HEK293 (cell line): ENCODE results near the gene IGFLR1.

ENCODE experiments used
- CTCF ChIA-PET: fragments of 350-600 bp; formaldehyde crosslinking; extraction: SDS; loops from one replicate; lab custom pipeline; 2021; ENCODE audit warnings: antibody characterized with exemption; lab: Yijun Ruan, JAX
- POLR2A ChIA-PET: fragments of 300-600 bp; formaldehyde crosslinking; extraction: SDS; loops from one replicate; lab custom pipeline; 2020; ENCODE audit warnings: antibody characterized with exemption, inconsistent platforms; lab: Yijun Ruan, JAX
- H3K27ac ChIP-seq: fragments of 200-500 bp; sonication (Bioruptor generic); 2 replicates; pipeline ENCODE4 v1.5.1; 2014; ENCODE audit warnings: low read depth, low read length, control low read depth, inconsistent platforms; ENCODE audit errors: extremely low read depth
- H3K36me3 ChIP-seq, 2 experiments: fragments of 200-500 bp in 1 of 2; sonication (Bioruptor generic) in 1 of 2; 1 replicate in 1 of 2; 2 replicates in 1 of 2; pipeline ENCODE4 v1.5.1; 2014 to 2017; ENCODE audit warnings: inconsistent platforms in 2 of 2, low read length in 2 of 2; ENCODE audit not compliant: control insufficient read depth in 2 of 2, insufficient read depth in 1 of 2
- H3K4me1 ChIP-seq: fragments of 200-500 bp; sonication (Bioruptor generic); 2 replicates; pipeline ENCODE4 v1.5.1; 2014; ENCODE audit warnings: mild to moderate bottlenecking, low read length, inconsistent platforms; ENCODE audit not compliant: control insufficient read depth, insufficient read depth
- H3K4me3 ChIP-seq: 2 replicates; pipeline ENCODE4 v1.5.1; 2011; ENCODE audit warnings: low read depth, mild to moderate bottlenecking, control low read depth, low read length, moderate library complexity
- H3K9me3 ChIP-seq: fragments of 200-500 bp; sonication (Bioruptor generic); 2 replicates; pipeline ENCODE4 v1.5.1; 2014; ENCODE audit warnings: low read depth, low read length, inconsistent platforms; ENCODE audit not compliant: control insufficient read depth, insufficient read depth
- HIC1 ChIP-seq: fragments of 450-650 bp; formaldehyde crosslinking; IDR thresholded peaks from 2 replicates; pipeline ENCODE4 v1.5.1; 2016; ENCODE audit warnings: missing biosample characterization, missing genetic modification characterization
- PATZ1 ChIP-seq: fragments of 450-650 bp; formaldehyde crosslinking; IDR thresholded peaks from 2 replicates; pipeline ENCODE4 v1.5.1; 2016; ENCODE audit warnings: missing biosample characterization, missing genetic modification characterization
- SCRT1 ChIP-seq: fragments of 450-650 bp; formaldehyde crosslinking; IDR thresholded peaks from 2 replicates; pipeline ENCODE4 v1.5.1; 2016; ENCODE audit warnings: missing biosample characterization, missing genetic modification characterization, borderline replicate concordance
- SCRT2 ChIP-seq: fragments of 450-650 bp; formaldehyde crosslinking; IDR thresholded peaks from 2 replicates; pipeline ENCODE4 v1.5.1; 2016; ENCODE audit warnings: missing biosample characterization, missing genetic modification characterization
- ZBTB17 ChIP-seq: fragments of 450-650 bp; formaldehyde crosslinking; IDR thresholded peaks from 2 replicates; pipeline ENCODE4 v1.5.1; 2016; ENCODE audit warnings: missing biosample characterization, missing genetic modification characterization
- ZBTB8A ChIP-seq: fragments of 450-650 bp; formaldehyde crosslinking; IDR thresholded peaks from 2 replicates; pipeline ENCODE4 v1.5.1; 2016; ENCODE audit warnings: missing biosample characterization, missing genetic modification characterization
- ZNF148 ChIP-seq: fragments of 450-650 bp; formaldehyde crosslinking; IDR thresholded peaks from 2 replicates; pipeline ENCODE4 v1.5.0; 2017; ENCODE audit warnings: missing biosample characterization, missing genetic modification characterization, borderline replicate concordance
- ZNF223 ChIP-seq: fragments of 450-650 bp; formaldehyde crosslinking; IDR thresholded peaks from 2 replicates; pipeline ENCODE4 v1.5.1; 2016; ENCODE audit warnings: missing biosample characterization, missing genetic modification characterization
- ZNF26 ChIP-seq: fragments of 450-650 bp; formaldehyde crosslinking; IDR thresholded peaks from 2 replicates; pipeline ENCODE4 v1.5.1; 2016; ENCODE audit warnings: missing biosample characterization, missing genetic modification characterization
- ZNF266 ChIP-seq: fragments of 450-650 bp; formaldehyde crosslinking; IDR thresholded peaks from 2 replicates; pipeline ENCODE4 v1.5.1; 2016; ENCODE audit warnings: missing biosample characterization, missing genetic modification characterization, low read depth
- ZNF433 ChIP-seq: fragments of 450-650 bp; formaldehyde crosslinking; IDR thresholded peaks from 2 replicates; pipeline ENCODE4 v1.5.1; 2016; ENCODE audit warnings: missing biosample characterization, missing genetic modification characterization, low read depth
- ZNF473 ChIP-seq: fragments of 450-650 bp; formaldehyde crosslinking; IDR thresholded peaks from 2 replicates; pipeline ENCODE4 v1.5.1; 2017; ENCODE audit warnings: missing biosample characterization, missing genetic modification characterization
- ZNF501 ChIP-seq: fragments of 450-650 bp; formaldehyde crosslinking; IDR thresholded peaks from 2 replicates; pipeline ENCODE4 v1.5.1; 2016; ENCODE audit warnings: missing biosample characterization, missing genetic modification characterization
- ZNF555 ChIP-seq: fragments of 450-650 bp; formaldehyde crosslinking; conservative IDR thresholded peaks from 2 replicates; pipeline ENCODE4 v1.5.1; 2017; ENCODE audit warnings: missing biosample characterization, mild to moderate bottlenecking, missing genetic modification characterization, inconsistent platforms
- ZNF558 ChIP-seq: fragments of 450-650 bp; formaldehyde crosslinking; IDR thresholded peaks from 2 replicates; pipeline ENCODE4 v1.5.1; 2016; ENCODE audit warnings: missing biosample characterization, missing genetic modification characterization
- ZNF596 ChIP-seq: fragments of 450-650 bp; IDR thresholded peaks from 2 replicates; pipeline ENCODE4 v1.5.0; 2018; ENCODE audit warnings: missing biosample characterization, mild to moderate bottlenecking, missing genetic modification characterization, moderate library complexity
- ZNF600 ChIP-seq: fragments of 450-650 bp; formaldehyde crosslinking; IDR thresholded peaks from 2 replicates; pipeline ENCODE4 v1.5.1; 2016; ENCODE audit warnings: missing biosample characterization, missing genetic modification characterization
- ZNF777 ChIP-seq: fragments of 450-650 bp; formaldehyde crosslinking; IDR thresholded peaks from 2 replicates; pipeline ENCODE4 v1.5.1; 2017; ENCODE audit warnings: missing biosample characterization, missing genetic modification characterization, borderline replicate concordance

Gene IGFLR1

GRCh38 chr19:35739275-35740107 is 2.8 kb downstream of the IGFLR1 start (continued):
- TF ChIP-seq HIC1 (tag by site-specific recombination) (peak; percentile 27; the same call in 1 of the 2 replicates), ZBTB17 (tag by site-specific recombination) (peak; percentile 34), ZNF558 (tag by site-specific recombination) (no peak), ZNF223 (tag by site-specific recombination) (peak; percentile 62; the same call in 1 of the 2 replicates), ZNF26 (no peak), ZNF600 (peak; percentile 72)

- no peak for TF ChIP-seq ZNF266
- TF ChIP-seq ZNF600: peak; percentile 94
- no peak for TF ChIP-seq ZNF501 (tag by site-specific recombination)
- no peak for TF ChIP-seq ZNF596 (tag by site-specific recombination)
- TF ChIP-seq ZNF433 (tag by site-specific recombination): no peak
- TF ChIP-seq ZNF777 (tag by site-specific recombination): no peak
- TF ChIP-seq ZNF555 (tag by site-specific recombination): no peak
- peak; percentile 92; the same call in 1 of the 2 replicates for TF ChIP-seq SCRT1 (tag by site-specific recombination)
- TF ChIP-seq ZNF473 (tag by site-specific recombination): no peak
- 0 out of 2 replicates have a peak, but pooled peaks have one; percentile 20 for TF ChIP-seq PATZ1 (tag by site-specific recombination)
- TF ChIP-seq ZBTB8A (tag by site-specific recombination): peak; percentile 56
- TF ChIP-seq ZNF148 (tag by site-specific recombination): no peak
- peak; percentile 98 for TF ChIP-seq SCRT2 (tag by site-specific recombination)
- TF ChIP-seq, all 188 proteins: peak for 5
- Histone ChIP-seq H3K27ac (peak overlapping the region; percentile 50; the same call in 1 of the 2 replicates), H3K4me3 (no peak overlapping the region), H3K4me1 (peaks cover 12% of the 10 kb centered on the region), H3K36me3 (peaks cover 66 to 75% of the 10 kb centered on the region in 2 experiments), H3K9me3 (no peaks in the 10 kb centered on the region)
- POLR2A ChIA-PET: interaction anchor here (1.0 to 7.7 kb wide), 3 partner anchors 9 to 37 kb away, joined by 3 to 204 read pairs (median 22); partner anchors contain the start of gene LIN37
- CTCF ChIA-PET: no interaction called here
These were observed 3.4 kb downstream of the IGFLR1 start for GRCh38 chr19:35738887-35739229.
